Measurements from ENCODE around the gene PHACTR3. TPM values are rescaled to one million over a fixed set of nuclear protein-coding genes. Genes with fewer than 3 reads are reported as not detected.

The PHACTR3 gene
- total RNA-seq, 1 experiment from 2014 or later, result not detected

- H3K27me3 ChIP-seq (ENCODE audit: insufficient read depth, low read length), result no peaks in the 10 kb centered on the region; the same call in 1 of the 2 replicates
- H3K9me3 Mint-ChIP-seq, result peaks cover 0 to 99% of the 10 kb centered on the region in 2 experiments; a peak in 4 of 5 replicates
- peaks cover 0 to 16% (median 7%) of the 10 kb centered on the region in 3 experiments; a peak in 2 of 7 replicates for H3K36me3 Mint-ChIP-seq (ENCODE audit: insufficient read depth in 1 of 3, low read depth in 3 of 3)
- H3K4me3 Mint-ChIP-seq, result no peak overlapping the region
- no peak overlapping the region for H3K27ac ChIP-seq (ENCODE audit: insufficient read length, low read depth, low read length)
- no peak overlapping the region for H3K4ac ChIP-seq (ENCODE audit: low read depth, low read length)
- peaks cover 5% of the 10 kb centered on the region for H3K9me3 ChIP-seq (ENCODE audit: control insufficient read depth, low read depth, low read length)
- no CpG with 5 or more reads among the region's 18 CpGs for WGBS (ENCODE audit: extremely low coverage, insufficient read length, low lambda C conversion rate)
- no peaks in the 10 kb centered on the region for H3K23me2 ChIP-seq (ENCODE audit: insufficient read length, low read depth, low read length, poor library complexity, severe bottlenecking)
- H3K56ac ChIP-seq (ENCODE audit: insufficient read length, low read depth, low read length), result no peak overlapping the region
- H2BK20ac ChIP-seq (ENCODE audit: low read depth, low read length, poor library complexity, severe bottlenecking), result no peak overlapping the region
- no peak for TF ChIP-seq CTCF (conservative IDR thresholded peaks at IDR 0.05)
- H3K79me2 ChIP-seq (ENCODE audit: insufficient read depth, low read length), result no peaks in the 10 kb centered on the region
- no peak overlapping the region for H2BK120ac ChIP-seq (ENCODE audit: low read depth, low read length, poor library complexity, severe bottlenecking)
- no peak overlapping the region for H3K14ac ChIP-seq (ENCODE audit: insufficient read depth, low read length)
- H3K79me1 ChIP-seq (ENCODE audit: insufficient read depth, low read depth, low read length, poor library complexity, severe bottlenecking), result no peaks in the 10 kb centered on the region
- H4K20me1 ChIP-seq (ENCODE audit: control insufficient read depth, insufficient read depth, insufficient read length), result no peaks in the 10 kb centered on the region
- no peak overlapping the region for H3K27ac Mint-ChIP-seq
- no peak overlapping the region for H2BK15ac ChIP-seq (ENCODE audit: low read depth, low read length)
- no peak overlapping the region for H4K8ac ChIP-seq (replicated peaks; ENCODE audit: insufficient read length, low read depth, low read length)
- H4K91ac ChIP-seq (ENCODE audit: insufficient read length, low read depth, low read length), result no peak overlapping the region
- H3T11ph ChIP-seq (ENCODE audit: low read length), result no peak overlapping the region
- no peaks in the 10 kb centered on the region for H3K4me1 ChIP-seq (ENCODE audit: insufficient read depth, low read length)
- no peak for DNase-seq
- H2AFZ ChIP-seq (ENCODE audit: low read length), result no peak overlapping the region
- no peak overlapping the region for H3K4me2 ChIP-seq (ENCODE audit: insufficient read depth, insufficient read length, low read length)
- no peak overlapping the region for H2BK5ac ChIP-seq (ENCODE audit: insufficient read length, low read length)
- no peak overlapping the region for H3K23ac ChIP-seq (ENCODE audit: insufficient read length, low read depth, low read length)
- no peak overlapping the region for H3K18ac ChIP-seq (ENCODE audit: insufficient read length, low read depth, low read length)
- H3K4me1 Mint-ChIP-seq, result no peaks in the 10 kb centered on the region
- H2AK5ac ChIP-seq (ENCODE audit: insufficient read length, low read length), result no peak overlapping the region
- H2BK12ac ChIP-seq (ENCODE audit: insufficient read length, low read depth, low read length), result no peak overlapping the region
- H4K5ac ChIP-seq (ENCODE audit: insufficient read length, low read depth, low read length), result no peak overlapping the region
- H3K9ac ChIP-seq (ENCODE audit: extremely low read depth, insufficient read length, low read length), result no peak overlapping the region
- peaks cover 16% of the 10 kb centered on the region for H3K27me3 Mint-ChIP-seq (ENCODE audit: low read depth)
These were observed 30.2 kb downstream of the PHACTR3 start for GRCh38 chr20:59634435-59635005.

All from H9 (cell line).